GM18873 (cell line): Measurements from ENCODE around the gene ZGPAT.

Experiments
- ATAC-seq: cut with Tn5 transposase; IDR thresholded peaks from one replicate; pipeline ENCODE4 v1.9.1; 2021; ENCODE audit warnings: mild to moderate bottlenecking, moderate library complexity, moderate number of reproducible peaks; ENCODE audit not compliant: unreplicated experiment, low FRiP score

The ZGPAT gene

DNA sequence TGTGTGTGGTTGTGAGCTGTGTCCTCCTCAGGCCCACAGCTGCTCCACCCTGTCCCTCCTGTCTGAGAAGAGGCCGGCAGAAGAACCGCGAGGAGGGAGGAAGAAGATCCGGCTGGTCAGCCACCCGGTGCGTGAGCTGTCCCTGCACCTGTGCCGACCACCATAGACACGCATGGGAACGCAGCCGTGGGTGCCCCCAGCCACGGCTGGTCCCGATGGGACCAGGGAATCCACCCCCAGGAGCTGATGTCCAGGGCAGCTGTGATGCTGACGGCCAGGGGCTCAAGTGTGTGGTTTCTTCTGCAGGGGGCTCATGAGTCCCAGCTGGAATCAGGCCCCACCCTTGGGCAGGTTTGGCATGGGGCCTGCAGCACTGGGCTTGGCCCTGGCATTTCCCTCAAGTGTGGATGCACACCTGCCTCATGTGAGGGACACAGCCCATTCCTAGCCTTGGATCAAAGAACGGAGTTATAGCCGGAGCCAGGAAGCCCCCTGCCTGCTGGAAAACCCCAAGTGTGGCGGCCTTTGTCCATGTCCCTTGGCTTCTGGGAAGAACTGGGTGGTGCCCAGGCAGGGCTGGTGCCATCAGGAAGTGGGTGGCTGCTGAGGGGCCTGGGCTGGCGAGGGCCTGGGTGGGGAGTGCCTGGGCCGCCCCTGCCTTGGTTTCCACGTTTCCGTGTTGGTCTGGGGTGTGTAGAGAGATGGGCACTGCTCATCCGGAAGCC lies 16.0 kb upstream of the ZGPAT start:
- no peak for ATAC-seq

DNA sequence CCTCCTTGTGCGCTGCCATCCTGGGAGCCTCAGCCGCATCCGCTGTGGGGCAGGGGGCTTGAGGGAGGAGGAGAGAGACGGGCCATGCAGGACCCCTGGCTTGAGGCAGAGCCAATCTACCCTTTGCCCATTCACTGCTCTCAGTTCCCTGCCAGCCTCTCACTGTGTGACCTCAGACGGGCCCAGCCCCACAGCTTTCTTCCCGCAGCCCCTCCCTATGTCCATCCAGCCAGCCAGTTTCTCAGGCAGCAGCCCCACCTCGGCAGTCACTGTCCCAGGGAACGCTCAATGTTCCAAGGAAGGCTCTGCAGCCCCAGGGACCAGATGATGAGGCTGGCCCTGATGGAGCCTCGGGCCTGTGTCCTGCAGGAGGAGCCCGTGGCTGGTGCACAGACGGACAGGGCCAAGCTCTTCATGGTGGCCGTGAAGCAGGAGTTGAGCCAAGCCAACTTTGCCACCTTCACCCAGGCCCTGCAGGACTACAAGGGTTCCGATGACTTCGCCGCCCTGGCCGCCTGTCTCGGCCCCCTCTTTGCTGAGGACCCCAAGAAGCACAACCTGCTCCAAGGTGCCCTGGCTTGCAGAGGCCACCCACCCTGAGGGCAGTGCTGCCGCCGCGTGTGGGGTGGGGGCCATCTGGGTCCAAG lies 15.3 kb upstream of the ZGPAT start:
- ATAC-seq = no peak

DNA sequence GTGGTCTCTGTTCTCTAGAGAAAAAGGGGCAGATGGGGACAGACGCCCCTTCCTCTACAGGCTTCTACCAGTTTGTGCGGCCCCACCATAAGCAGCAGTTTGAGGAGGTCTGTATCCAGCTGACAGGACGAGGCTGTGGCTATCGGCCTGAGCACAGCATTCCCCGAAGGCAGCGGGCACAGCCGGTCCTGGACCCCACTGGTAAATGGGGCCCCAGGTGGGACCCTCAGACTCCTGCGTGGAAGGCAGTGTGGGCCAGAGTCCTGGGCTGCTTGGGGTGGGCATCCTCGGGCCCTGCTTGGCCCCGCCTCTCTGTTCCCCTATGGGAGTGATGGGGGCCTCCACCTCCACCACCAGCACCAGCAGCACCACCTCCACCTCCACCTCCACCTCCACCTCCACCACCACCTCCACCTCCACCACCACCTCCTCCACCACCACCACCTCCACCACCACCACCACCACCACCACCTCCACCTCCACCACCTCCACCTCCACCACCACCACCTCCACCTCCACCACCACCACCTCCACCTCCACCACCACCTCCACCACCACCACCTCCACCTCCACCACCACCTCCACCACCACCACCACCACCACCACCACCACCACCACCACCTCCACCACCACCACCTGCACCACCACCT lies 14.6 kb upstream of the ZGPAT start:
- ATAC-seq = no peak

DNA sequence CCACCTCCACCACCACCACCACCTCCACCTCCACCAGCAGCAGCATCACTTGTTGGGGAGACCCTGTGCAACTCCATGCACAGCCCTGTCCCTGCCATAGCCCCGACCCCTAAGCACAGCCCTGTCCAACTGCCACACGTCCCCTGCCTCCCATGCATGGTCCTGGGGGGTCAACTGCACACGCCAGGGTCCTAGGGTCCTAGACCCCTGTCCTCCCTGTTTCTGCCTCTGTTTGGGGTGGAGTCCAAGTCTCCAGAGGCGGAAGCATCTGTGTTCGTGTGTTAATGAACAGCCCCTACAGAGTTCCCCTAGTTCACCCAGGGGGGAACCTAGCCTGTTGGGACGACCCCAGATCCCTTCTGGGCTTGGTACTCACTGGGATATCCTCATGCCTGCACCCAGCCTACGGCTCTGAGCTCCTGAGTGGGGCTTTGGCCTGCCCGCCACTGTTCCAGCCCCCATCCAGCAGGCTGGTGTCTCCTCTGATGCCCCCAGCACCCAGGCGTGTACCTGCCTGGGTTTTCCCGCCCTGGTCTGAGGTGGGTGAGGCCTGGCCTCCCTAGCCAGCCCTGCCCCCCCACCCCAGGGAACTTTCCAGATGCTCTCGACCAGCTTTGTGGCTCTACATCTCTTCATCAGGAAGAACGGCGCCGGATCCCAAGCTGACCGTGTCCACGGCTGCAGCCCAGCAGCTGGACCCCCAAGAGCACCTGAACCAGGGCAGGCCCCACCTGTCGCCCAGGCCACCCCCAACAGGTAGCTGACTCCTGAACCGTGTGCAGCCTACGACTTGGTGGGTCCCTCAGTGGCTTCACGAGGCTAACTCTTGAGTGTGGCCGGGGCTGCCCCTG lies 13.9 kb upstream of the ZGPAT start:
- ATAC-seq = no peak

DNA sequence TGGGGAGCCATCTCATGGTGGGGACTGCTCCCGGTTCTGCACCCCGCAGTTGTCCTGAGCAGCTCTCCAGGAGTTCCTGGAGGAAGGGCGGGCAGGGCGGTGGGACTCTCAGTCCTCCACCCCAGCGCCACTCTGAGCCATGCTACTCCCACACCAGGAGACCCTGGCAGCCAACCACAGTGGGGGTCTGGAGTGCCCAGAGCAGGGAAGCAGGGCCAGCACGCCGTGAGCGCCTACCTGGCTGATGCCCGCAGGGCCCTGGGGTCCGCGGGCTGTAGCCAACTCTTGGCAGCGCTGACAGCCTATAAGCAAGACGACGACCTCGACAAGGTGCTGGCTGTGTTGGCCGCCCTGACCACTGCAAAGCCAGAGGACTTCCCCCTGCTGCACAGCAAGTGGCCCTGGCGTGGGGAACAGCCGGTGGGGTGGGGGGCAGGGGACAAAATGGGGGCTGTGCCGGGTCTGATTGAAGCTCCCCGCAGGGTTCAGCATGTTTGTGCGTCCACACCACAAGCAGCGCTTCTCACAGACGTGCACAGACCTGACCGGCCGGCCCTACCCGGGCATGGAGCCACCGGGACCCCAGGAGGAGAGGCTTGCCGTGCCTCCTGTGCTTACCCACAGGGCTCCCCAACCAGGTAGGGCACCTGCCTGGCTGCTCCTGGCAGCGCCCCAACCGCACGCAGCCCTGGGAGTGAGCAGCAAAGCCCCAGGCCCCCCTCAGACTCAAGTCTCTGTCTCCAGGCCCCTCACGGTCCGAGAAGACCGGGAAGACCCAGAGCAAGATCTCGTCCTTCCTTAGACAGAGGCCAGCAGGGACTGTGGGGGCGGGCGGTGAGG lies 13.0 kb upstream of the ZGPAT start:
- no peak for ATAC-seq

DNA sequence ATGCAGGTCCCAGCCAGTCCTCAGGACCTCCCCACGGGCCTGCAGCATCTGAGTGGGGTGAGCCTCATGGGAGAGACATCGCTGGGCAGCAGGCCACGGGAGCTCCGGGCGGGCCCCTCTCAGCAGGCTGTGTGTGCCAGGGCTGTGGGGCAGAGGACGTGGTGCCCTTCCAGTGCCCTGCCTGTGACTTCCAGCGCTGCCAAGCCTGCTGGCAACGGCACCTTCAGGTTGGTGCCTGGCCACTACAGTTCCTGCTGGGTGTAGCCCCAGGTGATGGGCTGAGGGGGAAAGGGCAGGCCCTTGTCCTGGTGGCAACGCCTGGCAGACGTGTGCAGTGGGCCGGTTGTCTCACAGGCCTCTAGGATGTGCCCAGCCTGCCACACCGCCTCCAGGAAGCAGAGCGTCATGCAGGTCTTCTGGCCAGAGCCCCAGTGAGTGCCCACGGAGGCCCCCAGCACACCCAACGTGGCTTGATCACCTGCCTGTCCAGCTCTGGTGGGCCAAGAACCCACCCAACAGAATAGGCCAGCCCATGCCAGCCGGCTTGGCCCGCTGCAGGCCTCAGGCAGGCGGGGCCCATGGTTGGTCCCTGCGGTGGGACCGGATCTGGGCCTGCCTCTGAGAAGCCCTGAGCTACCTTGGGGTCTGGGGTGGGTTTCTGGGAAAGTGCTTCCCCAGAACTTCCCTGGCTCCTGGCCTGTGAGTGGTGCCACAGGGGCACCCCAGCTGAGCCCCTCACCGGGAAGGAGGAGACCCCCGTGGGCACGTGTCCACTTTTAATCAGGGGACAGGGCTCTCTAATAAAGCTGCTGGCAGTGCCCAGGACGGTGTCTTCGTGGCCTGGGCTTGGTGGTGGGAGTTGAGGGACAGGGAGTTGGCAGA lies 12.2 kb upstream of the ZGPAT start:
- no peak for ATAC-seq

DNA sequence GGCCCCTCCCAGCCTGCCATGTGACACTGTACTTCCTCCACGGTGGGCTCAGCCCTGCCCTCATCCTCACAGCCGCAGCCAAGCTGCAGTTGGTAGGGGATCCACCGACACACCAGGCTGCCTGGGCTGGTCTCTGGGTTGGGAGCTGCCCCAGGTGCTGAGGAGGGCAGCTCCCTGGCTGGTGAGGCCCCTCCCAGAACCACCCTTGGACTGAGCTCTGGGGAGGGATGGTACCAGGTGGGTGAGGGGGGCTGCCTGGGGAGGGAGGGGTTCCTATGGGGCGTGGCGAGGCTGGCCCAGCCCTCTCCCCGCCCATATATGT lies 11.6 kb upstream of the ZGPAT start:
- no peak for ATAC-seq

DNA sequence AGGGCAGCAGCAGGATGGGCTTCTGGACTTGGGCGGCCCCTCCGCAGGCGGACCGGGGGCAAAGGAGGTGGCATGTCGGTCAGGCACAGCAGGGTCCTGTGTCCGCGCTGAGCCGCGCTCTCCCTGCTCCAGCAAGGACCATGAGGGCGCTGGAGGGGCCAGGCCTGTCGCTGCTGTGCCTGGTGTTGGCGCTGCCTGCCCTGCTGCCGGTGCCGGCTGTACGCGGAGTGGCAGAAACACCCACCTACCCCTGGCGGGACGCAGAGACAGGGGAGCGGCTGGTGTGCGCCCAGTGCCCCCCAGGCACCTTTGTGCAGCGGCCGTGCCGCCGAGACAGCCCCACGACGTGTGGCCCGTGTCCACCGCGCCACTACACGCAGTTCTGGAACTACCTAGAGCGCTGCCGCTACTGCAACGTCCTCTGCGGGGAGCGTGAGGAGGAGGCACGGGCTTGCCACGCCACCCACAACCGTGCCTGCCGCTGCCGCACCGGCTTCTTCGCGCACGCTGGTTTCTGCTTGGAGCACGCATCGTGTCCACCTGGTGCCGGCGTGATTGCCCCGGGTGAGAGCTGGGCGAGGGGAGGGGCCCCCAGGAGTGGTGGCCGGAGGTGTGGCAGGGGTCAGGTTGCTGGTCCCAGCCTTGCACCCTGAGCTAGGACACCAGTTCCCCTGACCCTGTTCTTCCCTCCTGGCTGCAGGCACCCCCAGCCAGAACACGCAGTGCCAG lies 11.0 kb upstream of the ZGPAT start, which contains the start of gene TNFRSF6B:
TSS of gene TNFRSF6B (plus strand) at position 25 of the 729 bp plus-strand sequence. CDS start at position 141, 116 bp downstream.
- no peak for ATAC-seq

DNA sequence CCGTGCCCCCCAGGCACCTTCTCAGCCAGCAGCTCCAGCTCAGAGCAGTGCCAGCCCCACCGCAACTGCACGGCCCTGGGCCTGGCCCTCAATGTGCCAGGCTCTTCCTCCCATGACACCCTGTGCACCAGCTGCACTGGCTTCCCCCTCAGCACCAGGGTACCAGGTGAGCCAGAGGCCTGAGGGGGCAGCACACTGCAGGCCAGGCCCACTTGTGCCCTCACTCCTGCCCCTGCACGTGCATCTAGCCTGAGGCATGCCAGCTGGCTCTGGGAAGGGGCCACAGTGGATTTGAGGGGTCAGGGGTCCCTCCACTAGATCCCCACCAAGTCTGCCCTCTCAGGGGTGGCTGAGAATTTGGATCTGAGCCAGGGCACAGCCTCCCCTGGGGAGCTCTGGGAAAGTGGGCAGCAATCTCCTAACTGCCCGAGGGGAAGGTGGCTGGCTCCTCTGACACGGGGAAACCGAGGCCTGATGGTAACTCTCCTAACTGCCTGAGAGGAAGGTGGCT lies 10.4 kb upstream of the ZGPAT start:
- no peak for ATAC-seq

DNA sequence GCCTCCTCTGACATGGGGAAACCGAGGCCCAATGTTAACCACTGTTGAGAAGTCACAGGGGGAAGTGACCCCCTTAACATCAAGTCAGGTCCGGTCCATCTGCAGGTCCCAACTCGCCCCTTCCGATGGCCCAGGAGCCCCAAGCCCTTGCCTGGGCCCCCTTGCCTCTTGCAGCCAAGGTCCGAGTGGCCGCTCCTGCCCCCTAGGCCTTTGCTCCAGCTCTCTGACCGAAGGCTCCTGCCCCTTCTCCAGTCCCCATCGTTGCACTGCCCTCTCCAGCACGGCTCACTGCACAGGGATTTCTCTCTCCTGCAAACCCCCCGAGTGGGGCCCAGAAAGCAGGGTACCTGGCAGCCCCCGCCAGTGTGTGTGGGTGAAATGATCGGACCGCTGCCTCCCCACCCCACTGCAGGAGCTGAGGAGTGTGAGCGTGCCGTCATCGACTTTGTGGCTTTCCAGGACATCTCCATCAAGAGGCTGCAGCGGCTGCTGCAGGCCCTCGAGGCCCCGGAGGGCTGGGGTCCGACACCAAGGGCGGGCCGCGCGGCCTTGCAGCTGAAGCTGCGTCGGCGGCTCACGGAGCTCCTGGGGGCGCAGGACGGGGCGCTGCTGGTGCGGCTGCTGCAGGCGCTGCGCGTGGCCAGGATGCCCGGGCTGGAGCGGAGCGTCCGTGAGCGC lies 9.8 kb upstream of the ZGPAT start:
- ATAC-seq = no peak

DNA sequence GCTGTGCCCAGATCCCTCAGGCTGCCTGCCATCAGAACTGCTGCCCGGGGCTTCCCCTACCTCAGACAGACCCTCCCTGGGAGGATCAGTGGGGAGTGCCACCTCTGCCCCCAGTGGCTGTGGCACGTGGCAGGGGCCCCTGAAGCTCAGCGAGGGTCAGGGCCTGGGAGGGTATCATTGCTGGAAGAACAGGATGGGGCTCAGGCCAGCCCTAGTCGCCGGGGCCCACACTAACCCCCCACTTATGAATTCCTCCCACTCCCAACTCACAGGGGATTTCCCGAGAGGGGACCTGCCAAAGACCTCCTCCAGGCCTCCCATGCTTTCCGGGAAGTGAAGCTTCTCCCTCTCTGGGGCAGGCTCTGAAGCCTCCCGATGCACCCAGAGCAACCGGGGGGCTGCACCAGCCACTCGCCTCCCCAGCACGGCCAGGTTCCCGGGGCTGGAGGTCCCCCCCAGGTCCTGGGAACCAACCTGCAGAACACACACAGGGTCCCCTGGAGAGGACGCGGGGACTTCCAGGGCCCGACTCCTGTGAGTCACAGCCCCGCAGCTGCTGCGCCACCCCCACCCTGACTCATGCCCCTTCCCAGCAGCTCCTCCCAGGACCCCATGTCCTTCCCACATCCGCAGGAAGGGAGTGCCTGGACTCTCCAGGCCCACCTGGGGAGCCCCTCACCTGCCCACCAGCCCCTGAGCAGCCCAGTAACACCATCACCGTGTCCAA lies 8.9 kb upstream of the ZGPAT start:
- ATAC-seq = no peak

DNA sequence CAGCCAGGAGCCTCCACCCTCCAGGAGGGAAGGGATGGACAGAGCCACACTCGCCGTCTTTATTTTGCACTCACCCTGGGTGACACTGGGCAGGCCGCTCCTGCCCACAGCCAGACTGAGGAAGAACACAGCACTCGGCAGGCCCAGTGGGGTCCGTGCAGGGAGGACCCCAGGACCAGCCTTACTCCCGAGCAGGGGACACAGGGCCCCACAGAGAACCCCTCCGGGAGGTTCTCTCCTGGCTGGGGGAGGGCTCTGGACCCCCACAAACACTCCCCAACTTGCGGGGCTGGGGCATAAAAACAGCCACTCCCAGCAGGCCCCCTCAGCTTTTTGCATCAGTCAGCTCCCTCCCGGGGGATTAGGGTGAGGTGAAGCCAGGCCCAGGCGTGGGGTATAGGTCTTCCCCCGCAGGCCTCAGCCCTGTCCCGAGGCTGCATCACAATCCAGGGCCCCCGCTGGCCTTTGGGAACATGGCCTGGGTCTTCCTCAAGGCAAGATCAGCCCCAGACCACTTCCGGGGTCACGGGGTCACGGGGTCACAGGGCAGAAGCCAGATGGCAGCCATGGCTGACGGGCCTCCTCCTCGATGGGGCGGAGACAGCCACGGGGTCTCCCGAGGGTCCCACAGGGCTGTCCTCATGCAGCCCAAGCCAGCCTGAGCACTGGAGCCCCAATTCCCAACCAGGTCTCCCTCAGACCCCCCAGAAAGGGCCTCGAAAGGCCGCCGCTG lies 8.2 kb upstream of the ZGPAT start:
- ATAC-seq = no peak

DNA sequence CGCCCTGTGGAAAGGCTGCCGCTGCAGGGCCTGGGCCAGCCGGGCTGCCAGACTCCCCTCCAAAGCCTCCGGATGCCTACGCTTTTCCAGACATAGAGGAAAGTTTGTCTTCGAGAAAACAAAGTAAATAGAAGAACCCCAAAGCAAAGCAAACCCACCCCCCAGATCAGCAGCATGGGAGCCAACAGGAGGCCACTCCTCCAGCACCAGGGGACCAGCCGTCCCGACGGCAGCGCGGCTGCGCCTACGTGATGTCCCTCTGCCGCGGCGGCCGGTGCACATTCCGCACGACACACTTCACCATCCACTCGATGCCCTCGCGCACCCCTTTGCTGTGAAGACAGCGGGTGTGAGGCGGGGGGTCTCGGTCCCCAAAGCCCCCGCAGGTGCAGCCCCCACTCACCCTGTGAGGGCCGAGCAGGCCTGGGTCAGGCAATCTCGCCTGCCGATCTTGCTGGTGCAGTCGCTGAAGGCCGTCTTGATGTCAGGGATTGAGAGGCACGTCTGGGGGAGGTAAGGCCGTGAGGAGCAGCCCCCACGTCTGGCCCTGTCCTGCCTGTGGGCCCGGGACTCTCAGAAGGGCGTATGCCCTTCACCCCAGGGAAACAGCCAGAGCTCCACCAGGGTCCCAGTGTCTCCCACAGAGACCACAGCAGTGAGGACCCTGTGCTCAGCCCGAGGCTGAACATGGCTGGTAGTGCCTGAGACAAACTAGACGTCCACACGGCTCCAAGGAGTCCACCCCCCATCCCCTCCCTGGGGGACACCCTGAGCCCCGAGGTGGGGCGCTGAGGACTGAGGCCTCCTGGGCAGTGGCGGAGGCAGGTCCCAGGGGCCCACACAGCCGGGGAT lies 7.4 kb upstream of the ZGPAT start:
- no peak for ATAC-seq

DNA sequence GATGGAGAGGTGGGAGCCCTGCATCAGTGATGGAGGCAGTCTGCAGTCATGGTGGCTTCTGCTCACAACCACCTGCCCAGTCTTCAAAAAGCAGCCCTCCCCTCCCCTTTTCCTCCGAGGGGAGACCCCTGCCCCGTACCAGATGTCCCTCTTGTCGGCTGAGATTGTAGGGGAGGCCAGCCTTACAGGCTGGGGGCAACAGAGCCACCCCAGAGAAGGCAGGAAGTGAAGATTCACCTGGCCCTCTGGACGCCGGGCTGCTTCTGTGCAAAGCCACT lies 6.8 kb upstream of the ZGPAT start:
- ATAC-seq = no peak

DNA sequence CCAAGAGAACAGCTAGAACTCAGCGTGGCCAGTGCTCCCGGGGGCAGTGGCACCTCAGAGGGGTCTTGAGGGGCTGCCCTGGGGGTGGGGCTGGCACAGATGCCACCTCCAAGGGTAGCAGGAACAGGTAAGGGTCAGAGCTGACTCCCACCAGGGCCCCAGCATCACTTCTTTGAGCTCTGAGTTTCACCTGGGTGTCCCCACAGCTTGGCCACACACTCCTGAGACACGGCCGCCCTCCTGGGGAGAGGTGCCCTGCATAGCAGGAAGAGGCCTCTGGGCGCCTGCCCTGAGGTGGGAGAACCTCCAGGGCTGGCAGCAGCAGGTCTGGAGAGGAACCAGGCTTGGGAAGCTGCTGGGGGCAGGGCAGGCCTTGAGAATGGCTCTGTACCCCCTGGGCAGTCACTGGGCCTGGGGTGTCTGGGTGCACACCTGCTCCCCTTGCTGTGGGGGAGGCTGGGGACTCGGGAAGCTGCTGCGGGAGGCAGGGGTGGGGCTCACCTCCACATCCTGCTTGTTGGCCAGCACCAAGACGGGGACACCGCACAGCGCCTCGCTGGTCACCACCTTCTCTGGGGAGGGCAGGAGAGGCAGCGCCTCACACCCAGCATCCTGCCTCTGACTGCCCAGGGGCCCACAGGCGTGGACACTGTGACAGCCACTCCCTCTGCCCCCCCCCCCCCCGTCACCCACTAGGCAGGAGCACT lies 6.4 kb upstream of the ZGPAT start:
- ATAC-seq = no peak
